Measurements from ENCODE around the gene NR2E1. TPM values are rescaled to one million over a fixed set of nuclear protein-coding genes. Genes with fewer than 3 reads are reported as not detected.

The NR2E1 gene
- total RNA-seq, 1 donor from 2014 or later, result not detected

- no peak for DNase-seq (ENCODE audit: extremely low spot score in 2 of 2)
- no peak overlapping the region for H3K4me3 ChIP-seq
- H3K27me3 ChIP-seq, result no peaks in the 10 kb centered on the region
- H3K9me3 ChIP-seq, result no peaks in the 10 kb centered on the region
- TF ChIP-seq POLR2AphosphoS5 (IDR thresholded peaks at IDR 0.05; ENCODE audit: insufficient read depth in 1 of 2, low read depth in 1 of 2) (no peak), POLR2A (IDR thresholded peaks at IDR 0.05) (no peak), CTCF (IDR thresholded peaks at IDR 0.05) (no peak)
- intact Hi-C loops (cut with DNase I), result no loop called here
- H3K36me3 ChIP-seq, result no peaks in the 10 kb centered on the region
- no peaks in the 10 kb centered on the region for H3K4me1 ChIP-seq
- no peak overlapping the region for H3K27ac ChIP-seq
Measured at GRCh38 chr6:108198761-108199498, 33.1 kb downstream of the NR2E1 start.

GRCh38 chr6:108200186-108200585 is 34.4 kb downstream of the NR2E1 start:
- no peak for DNase-seq (ENCODE audit: extremely low spot score in 2 of 2)
- intact Hi-C loops (cut with DNase I), result no loop called here
- H3K9me3 ChIP-seq, result no peaks in the 10 kb centered on the region
- no peak overlapping the region for H3K27ac ChIP-seq
- H3K4me3 ChIP-seq, result no peak overlapping the region
- H3K4me1 ChIP-seq, result no peaks in the 10 kb centered on the region
- no peaks in the 10 kb centered on the region for H3K27me3 ChIP-seq
- no peaks in the 10 kb centered on the region for H3K36me3 ChIP-seq
- no peak for TF ChIP-seq POLR2A (IDR thresholded peaks at IDR 0.05)
- no peak for TF ChIP-seq CTCF (IDR thresholded peaks at IDR 0.05)
- TF ChIP-seq POLR2AphosphoS5 (IDR thresholded peaks at IDR 0.05; ENCODE audit: insufficient read depth in 1 of 2, low read depth in 1 of 2), result no peak

- intact Hi-C loops (cut with DNase I), result no loop called here
- Histone ChIP-seq H3K9me3 (no peaks in the 10 kb centered on the region), H3K36me3 (no peaks in the 10 kb centered on the region), H3K4me3 (no peak overlapping the region), H3K27me3 (no peaks in the 10 kb centered on the region), H3K4me1 (no peaks in the 10 kb centered on the region), H3K27ac (no peak overlapping the region)
- no peak for TF ChIP-seq CTCF (IDR thresholded peaks at IDR 0.05)
- TF ChIP-seq POLR2A (IDR thresholded peaks at IDR 0.05), result no peak
- no peak for TF ChIP-seq POLR2AphosphoS5 (IDR thresholded peaks at IDR 0.05; ENCODE audit: insufficient read depth in 1 of 2, low read depth in 1 of 2)
- no peak for DNase-seq (ENCODE audit: extremely low spot score in 2 of 2)
Measured at GRCh38 chr6:108200631-108201030, 34.8 kb downstream of the NR2E1 start.

GRCh38 chr6:108203189-108204112 is 37.6 kb downstream of the NR2E1 start:
- intact Hi-C loops (cut with DNase I), result no loop called here
- H3K9me3 ChIP-seq, result no peaks in the 10 kb centered on the region
- H3K4me1 ChIP-seq, result no peaks in the 10 kb centered on the region
- TF ChIP-seq POLR2AphosphoS5 (IDR thresholded peaks at IDR 0.05; ENCODE audit: insufficient read depth in 1 of 2, low read depth in 1 of 2) (no peak), POLR2A (IDR thresholded peaks at IDR 0.05) (no peak), CTCF (IDR thresholded peaks at IDR 0.05) (no peak)
- no peak for DNase-seq (ENCODE audit: extremely low spot score in 2 of 2)
- H3K27ac ChIP-seq, result no peak overlapping the region
- H3K4me3 ChIP-seq, result no peak overlapping the region
- no peaks in the 10 kb centered on the region for H3K27me3 ChIP-seq
- H3K36me3 ChIP-seq, result peaks cover 0 to 7% of the 10 kb centered on the region in 2 donors
